Measurements from ENCODE around the gene HDAC7.

- TF ChIP-seq EZH2 (conservative IDR thresholded peaks at IDR 0.05; ENCODE audit: low read depth, low read length) (no peak), ZZZ3 (CRISPR knock-in tag; IDR thresholded peaks at IDR 0.05; ENCODE audit: borderline replicate concordance) (no peak), CTCF (CRISPR knock-in tag; IDR thresholded peaks at IDR 0.05) (no peak), ATF7 (IDR thresholded peaks at IDR 0.05) (no peak), ATF7 (CRISPR knock-in tag; IDR thresholded peaks at IDR 0.05) (no peak), KAT7 (CRISPR knock-in tag; IDR thresholded peaks at IDR 0.05; ENCODE audit: borderline replicate concordance) (no peak)
Measured at GRCh38 chr12:47804171-47804570, 15.5 kb downstream of the HDAC7 start.

Data from HepG2 (cell line).